Stimulated activated naive CD8-positive, alpha-beta T cell treated with anti-CD3 and anti-CD28 coated beads, Interleukin-15, amount 100 ng/mL, for 72 hours (primary cell): ENCODE data around the gene NAP1L4.

Experiments
- ATAC-seq: fragments of 150-1000 bp; cut with Tn5 transposase; 2 replicates; pipeline ENCODE4 v1.10.0; 2021; ENCODE audit warnings: mild to moderate bottlenecking, moderate library complexity
- DNase-seq, 2 donors: peaks; one replicate each; pipeline ENCODE4 v3.0.0; 2021 to 2022
- H3K27ac Mint-ChIP-seq, 2 donors: one replicate each; pipeline ENCODE4 v1.8.0; 2022; ENCODE audit warnings: mild to moderate bottlenecking in 2 of 2, mixed read lengths in 2 of 2, moderate library complexity in 2 of 2
- H3K27me3 Mint-ChIP-seq: one replicate; pipeline ENCODE4 v1.8.0; 2022; ENCODE audit warnings: mixed read lengths
- H3K4me1 Mint-ChIP-seq: one replicate; pipeline ENCODE4 v1.8.0; 2022; ENCODE audit warnings: mild to moderate bottlenecking, mixed read lengths
- H3K4me3 Mint-ChIP-seq, 2 donors: one replicate each; pipeline ENCODE4 v1.8.0; 2022; ENCODE audit warnings: mild to moderate bottlenecking in 2 of 2, mixed read lengths in 2 of 2, moderate library complexity in 1 of 2
- H3K9me3 Mint-ChIP-seq, 2 donors: one replicate each; pipeline ENCODE4 v1.8.0; 2022; ENCODE audit warnings: mixed read lengths in 2 of 2

Gene NAP1L4

DNA sequence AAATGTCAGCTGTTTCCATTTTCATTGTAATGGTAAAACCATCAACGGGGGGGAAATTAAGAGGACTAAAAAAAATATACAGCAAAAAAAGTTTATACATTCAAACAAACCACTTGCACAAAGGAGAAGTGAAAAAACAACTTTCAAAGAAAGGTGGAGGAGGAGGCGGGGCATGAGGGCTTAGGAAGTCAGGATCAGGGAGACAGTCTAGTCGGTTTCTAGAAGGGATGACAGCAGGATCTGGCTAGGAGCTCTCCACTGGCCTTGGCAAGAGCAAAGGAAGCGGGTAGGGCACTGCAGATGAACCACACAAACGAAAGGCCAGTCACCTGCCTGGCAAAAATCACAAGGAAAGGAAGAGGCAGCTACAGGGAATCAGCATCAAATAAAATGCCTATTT, 31.0 kb downstream of the NAP1L4 start:
- H3K27me3 Mint-ChIP-seq = no peaks in the 10 kb centered on the region
- ATAC-seq (no peak), DNase-seq (no peak)
- no peak overlapping the region for H3K4me3 Mint-ChIP-seq
- peak overlapping the region in 1 of 2 donors; percentile 79 for H3K27ac Mint-ChIP-seq
- H3K9me3 Mint-ChIP-seq = no peaks in the 10 kb centered on the region
- peaks cover 58% of the 10 kb centered on the region for H3K4me1 Mint-ChIP-seq

GRCh38 chr11:2960139-2960538, 32.0 kb downstream of the NAP1L4 start:
- ATAC-seq = no peak
- H3K27me3 Mint-ChIP-seq = no peaks in the 10 kb centered on the region
- H3K9me3 Mint-ChIP-seq = no peaks in the 10 kb centered on the region
- H3K4me1 Mint-ChIP-seq = peaks cover 61% of the 10 kb centered on the region
- DNase-seq = no peak
- H3K4me3 Mint-ChIP-seq = no peak overlapping the region
- no peak overlapping the region for H3K27ac Mint-ChIP-seq

DNA sequence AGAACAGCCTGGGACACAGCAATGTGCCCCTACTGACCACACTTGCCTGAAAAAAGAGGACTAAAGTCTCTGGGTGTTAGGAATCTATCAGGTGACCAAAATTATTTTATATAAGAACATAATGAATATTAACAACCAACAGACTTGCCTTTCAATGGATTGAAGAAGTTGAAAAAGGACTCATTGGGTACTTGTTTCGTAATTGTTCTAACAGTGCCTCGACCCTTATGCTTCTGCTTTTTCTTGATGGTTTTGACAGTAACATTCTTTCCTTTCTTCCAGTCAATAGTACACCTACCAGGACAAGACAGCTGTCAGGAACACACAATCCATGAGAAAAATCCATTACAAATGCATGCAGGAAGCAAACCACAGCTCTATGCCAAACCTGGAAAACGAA, 33.9 kb downstream of the NAP1L4 start:
- Mint-ChIP-seq H3K4me1 (peaks cover 57% of the 10 kb centered on the region), H3K27ac (no peak overlapping the region), H3K9me3 (no peaks in the 10 kb centered on the region), H3K27me3 (no peaks in the 10 kb centered on the region), H3K4me3 (no peak overlapping the region)
- ATAC-seq = no peak
- DNase-seq = no peak

DNA sequence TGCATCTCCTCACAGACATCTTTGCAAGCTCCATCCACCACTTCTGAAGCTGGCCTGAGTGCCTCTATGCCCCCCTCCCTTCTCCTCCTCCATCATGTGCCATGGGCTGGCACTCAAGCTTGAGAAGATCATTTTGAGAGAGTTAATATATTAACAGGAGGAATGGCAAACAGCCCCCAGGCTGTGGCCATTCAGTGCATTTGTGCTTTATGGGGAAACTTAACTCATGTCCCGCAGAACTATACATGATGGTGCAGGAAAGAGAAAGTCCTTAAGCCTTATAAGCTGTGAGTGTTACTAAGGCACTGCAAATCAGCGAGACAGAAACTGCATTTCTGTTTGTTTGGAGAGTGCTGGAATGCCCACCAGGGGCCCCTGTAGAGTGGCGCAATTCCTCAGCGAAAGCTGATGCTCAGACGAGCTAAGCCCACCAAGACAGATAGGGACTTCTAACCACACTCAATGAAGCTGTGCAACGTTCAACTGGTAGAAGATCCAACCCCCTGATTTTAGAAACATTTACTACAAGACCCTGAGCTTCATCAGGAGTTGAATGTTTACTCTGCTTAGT, 36.1 kb downstream of the NAP1L4 start:
- Mint-ChIP-seq H3K27ac (peak overlapping the region in 1 of 2 donors; percentile 79), H3K4me3 (no peak overlapping the region)
- ATAC-seq = no peak

GRCh38 chr11:2954263-2954662, 37.9 kb downstream of the NAP1L4 start:
- ATAC-seq = no peak
- peak overlapping the region in 1 of 2 donors; percentile 82 for H3K27ac Mint-ChIP-seq
- DNase-seq = no peak
- no peaks in the 10 kb centered on the region for H3K9me3 Mint-ChIP-seq
- no peak overlapping the region for H3K4me3 Mint-ChIP-seq
- H3K4me1 Mint-ChIP-seq = peaks cover 61% of the 10 kb centered on the region
- no peaks in the 10 kb centered on the region for H3K27me3 Mint-ChIP-seq

More for the DNA sequence above, 36.1 kb downstream of the NAP1L4 start:
- H3K9me3 Mint-ChIP-seq = no peaks in the 10 kb centered on the region
- H3K27me3 Mint-ChIP-seq = no peaks in the 10 kb centered on the region
- H3K4me1 Mint-ChIP-seq = peaks cover 57% of the 10 kb centered on the region
- DNase-seq = no peak

DNA sequence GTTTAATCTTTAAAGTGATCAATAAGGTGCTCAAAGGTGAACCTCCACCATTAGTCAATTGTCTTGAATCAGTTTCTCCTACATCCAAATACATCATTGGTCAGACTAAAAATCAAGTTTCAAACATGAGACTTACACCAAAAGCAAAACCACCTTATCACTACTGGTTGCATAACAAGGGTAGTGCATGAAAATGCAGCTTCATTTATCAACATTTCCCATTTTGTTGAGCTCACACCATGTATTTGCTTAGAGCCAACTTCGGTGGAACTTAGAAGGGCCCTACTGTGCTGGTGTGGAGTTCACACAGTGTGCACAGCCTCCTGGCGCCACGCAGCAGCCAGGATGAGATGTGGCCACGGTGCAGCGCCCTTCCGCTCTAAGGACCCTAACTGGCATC, 39.8 kb downstream of the NAP1L4 start:
- Mint-ChIP-seq H3K27me3 (no peaks in the 10 kb centered on the region), H3K4me3 (no peak overlapping the region), H3K27ac (no peak overlapping the region), H3K9me3 (no peaks in the 10 kb centered on the region), H3K4me1 (peaks cover 80% of the 10 kb centered on the region)
- ATAC-seq (no peak), DNase-seq (no peak)

DNA sequence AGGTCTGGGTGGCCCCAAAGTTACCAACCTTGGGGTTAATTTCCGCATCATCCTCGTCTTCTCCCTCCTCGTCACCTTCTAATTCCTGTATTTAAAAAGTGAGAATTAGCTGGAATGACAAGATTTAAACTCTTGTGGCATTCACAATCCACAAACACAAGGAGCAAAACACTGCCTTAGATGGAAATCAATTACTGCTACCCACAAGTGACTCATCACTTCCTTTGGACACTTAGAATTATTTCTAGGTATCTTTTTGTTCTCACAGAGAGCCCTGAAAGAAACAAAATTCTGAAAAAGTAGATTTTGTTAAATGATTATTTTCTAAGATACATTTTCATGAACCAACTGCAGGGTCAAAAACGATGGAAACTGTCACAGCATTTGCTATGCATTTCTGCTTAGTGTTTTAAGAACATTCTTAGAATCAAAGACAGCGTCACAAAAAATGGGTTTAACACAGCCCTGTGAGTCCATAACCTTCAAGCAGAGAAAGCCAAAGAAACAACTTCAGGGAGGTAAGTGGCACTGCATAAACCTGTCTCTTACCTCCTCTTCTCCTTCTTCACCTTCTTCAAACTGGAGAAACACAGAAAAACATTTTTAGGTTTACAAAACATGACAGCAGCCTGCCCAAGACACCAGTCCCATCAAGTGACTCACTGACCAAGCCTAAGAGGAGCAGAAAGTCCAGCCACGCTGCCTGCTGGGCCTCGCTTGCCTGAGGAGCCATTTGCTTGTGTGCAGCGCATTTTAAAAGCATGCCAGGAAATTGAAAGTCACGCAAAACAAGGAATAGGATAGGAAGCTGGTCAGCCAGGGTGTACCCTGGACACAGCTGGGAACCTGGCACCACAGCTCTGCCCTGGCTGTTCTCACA, 40.7 kb downstream of the NAP1L4 start:
- ATAC-seq = no peak
- no peak for DNase-seq
- H3K9me3 Mint-ChIP-seq = no peaks in the 10 kb centered on the region
- no peak overlapping the region for H3K4me3 Mint-ChIP-seq
- H3K27ac Mint-ChIP-seq = peak overlapping the region; percentile 27 to 29
- no peaks in the 10 kb centered on the region for H3K27me3 Mint-ChIP-seq
- H3K4me1 Mint-ChIP-seq = peaks cover 86% of the 10 kb centered on the region

DNA sequence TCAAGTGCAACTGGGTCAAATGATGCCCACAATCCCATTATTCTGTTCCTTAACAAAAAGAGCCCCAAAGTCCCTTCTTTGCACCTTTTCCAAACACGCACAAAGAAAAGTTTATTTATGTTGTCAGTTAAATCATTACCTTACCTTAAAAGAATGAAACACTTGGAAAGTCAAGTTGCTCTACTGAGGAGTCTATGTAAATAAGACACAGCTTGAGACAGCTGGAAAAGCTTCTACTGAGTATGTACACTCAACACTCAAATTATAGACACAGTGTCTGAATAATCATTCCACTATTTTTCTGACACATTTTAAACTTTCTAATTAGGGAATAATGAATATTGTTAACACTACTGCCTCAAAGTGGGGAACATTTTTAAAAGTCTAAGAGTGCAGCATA, 41.3 kb downstream of the NAP1L4 start:
- peak overlapping the region in 1 of 2 donors; percentile 25 for H3K27ac Mint-ChIP-seq
- ATAC-seq (no peak), DNase-seq (no peak)
- peaks cover 86% of the 10 kb centered on the region for H3K4me1 Mint-ChIP-seq
- no peaks in the 10 kb centered on the region for H3K27me3 Mint-ChIP-seq
- H3K4me3 Mint-ChIP-seq = no peak overlapping the region
- no peaks in the 10 kb centered on the region for H3K9me3 Mint-ChIP-seq

DNA sequence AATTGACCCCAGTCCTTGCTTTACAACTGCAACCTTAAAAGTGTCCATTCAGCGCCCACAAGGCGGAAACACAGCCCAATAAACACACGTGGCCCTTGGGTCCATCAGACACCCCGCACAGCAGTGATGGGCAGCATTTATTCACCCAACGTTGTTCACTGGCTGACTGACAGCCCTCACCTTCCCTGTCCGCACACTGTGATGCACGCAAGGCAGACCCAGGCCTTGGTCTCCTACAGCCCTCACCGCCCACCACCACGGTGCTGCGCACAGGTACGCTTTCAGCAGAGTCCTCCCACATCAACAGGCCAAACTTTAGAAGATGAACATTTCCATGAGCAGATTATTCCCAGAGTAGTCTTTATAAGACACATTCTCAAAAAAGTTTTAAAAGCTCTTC, 42.2 kb downstream of the NAP1L4 start:
- Mint-ChIP-seq H3K9me3 (no peaks in the 10 kb centered on the region), H3K27ac (peak overlapping the region in 1 of 2 donors; percentile 9), H3K27me3 (no peaks in the 10 kb centered on the region), H3K4me1 (peaks cover 88% of the 10 kb centered on the region), H3K4me3 (no peak overlapping the region)
- no peak for DNase-seq
- no peak for ATAC-seq

DNA sequence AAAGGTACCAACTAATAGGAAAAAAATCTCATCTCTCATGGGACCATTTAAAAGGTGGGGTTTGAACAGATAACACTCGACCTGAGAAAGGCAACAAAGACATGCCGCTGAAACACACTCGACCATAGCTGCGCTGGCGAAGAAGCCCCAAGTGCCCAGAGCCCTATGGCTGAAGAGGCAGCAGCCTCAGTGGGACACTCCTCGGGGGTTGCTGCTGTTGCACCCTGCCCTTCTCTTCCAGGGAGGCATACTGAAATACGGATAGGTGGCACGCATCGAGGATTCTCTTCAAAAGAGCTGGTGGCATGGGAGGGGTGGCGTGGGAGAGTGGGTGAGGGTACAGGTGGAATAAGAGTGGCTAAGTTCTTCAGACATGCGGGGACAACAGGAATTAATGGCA, 44.4 kb downstream of the NAP1L4 start:
- DNase-seq (no peak), ATAC-seq (no peak)
- H3K4me3 Mint-ChIP-seq = no peak overlapping the region
- H3K9me3 Mint-ChIP-seq = no peaks in the 10 kb centered on the region
- no peaks in the 10 kb centered on the region for H3K27me3 Mint-ChIP-seq
- H3K4me1 Mint-ChIP-seq = peaks cover 90% of the 10 kb centered on the region
- peak overlapping the region in 1 of 2 donors; percentile 9 for H3K27ac Mint-ChIP-seq

DNA sequence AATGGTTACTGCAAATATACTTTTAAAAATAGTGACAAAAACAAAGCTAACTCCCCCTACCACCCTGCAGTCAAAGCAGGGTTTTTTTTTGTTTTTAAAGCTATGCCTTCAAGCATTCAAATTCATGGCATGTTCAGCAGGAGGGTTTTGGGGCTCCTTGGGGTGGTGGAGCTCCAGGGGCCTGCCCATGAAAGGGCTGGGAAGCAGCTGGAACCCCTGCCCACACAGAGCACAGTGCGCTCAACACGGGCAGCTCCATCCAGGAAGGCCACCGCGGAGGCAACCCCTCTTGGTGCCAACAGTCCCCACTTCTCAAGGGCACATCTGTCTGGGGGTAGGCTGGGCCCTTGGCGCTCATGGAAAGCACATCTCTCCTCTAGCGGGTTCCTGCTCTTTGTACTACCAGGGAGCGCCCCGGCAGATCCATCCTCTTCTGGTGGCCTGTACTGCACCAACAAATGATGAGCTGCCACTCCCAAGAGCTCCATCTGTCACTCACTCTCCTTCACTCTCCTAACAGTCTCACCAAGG, 46.3 kb downstream of the NAP1L4 start:
- Mint-ChIP-seq H3K4me3 (peak overlapping the region; percentile 3 to 28), H3K4me1 (peaks cover 82% of the 10 kb centered on the region), H3K9me3 (no peaks in the 10 kb centered on the region), H3K27ac (peak overlapping the region; percentile 43 to 94), H3K27me3 (no peaks in the 10 kb centered on the region)
- no peak for DNase-seq
- ATAC-seq = no peak

GRCh38 chr11:2945031-2945756, 46.9 kb downstream of the NAP1L4 start:
- Mint-ChIP-seq H3K4me3 (no peak overlapping the region), H3K4me1 (peaks cover 84% of the 10 kb centered on the region), H3K9me3 (no peaks in the 10 kb centered on the region), H3K27ac (peak overlapping the region; percentile 30 to 94), H3K27me3 (no peaks in the 10 kb centered on the region)
- DNase-seq (no peak), ATAC-seq (peak; percentile 40)

DNA sequence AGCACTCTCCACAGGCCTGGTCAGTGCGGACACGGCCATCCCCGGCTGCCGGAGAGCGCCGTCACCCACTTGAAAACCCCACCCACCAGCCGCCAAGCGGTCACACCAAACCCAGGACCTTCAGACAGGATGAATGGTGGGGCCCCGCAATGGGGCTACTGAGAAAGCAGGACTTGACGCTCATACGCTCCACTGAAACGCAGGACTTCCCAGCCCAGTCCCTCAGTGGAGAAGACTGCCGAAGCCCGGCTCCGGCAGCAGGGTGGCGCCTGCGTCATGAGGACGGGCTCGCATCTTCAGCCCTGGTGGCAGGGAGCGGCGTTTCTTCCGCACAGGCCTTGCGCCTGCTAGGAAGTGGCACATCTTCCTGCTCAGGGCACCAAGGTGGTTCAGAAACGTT, 47.6 kb downstream of the NAP1L4 start:
- Mint-ChIP-seq H3K4me1 (peaks cover 87% of the 10 kb centered on the region), H3K27me3 (no peaks in the 10 kb centered on the region), H3K4me3 (no peak overlapping the region), H3K9me3 (peaks cover 4 to 6% of the 10 kb centered on the region in 2 donors), H3K27ac (peak overlapping the region in 1 of 2 donors; percentile 71)
- no peak for DNase-seq
- no peak for ATAC-seq

DNA sequence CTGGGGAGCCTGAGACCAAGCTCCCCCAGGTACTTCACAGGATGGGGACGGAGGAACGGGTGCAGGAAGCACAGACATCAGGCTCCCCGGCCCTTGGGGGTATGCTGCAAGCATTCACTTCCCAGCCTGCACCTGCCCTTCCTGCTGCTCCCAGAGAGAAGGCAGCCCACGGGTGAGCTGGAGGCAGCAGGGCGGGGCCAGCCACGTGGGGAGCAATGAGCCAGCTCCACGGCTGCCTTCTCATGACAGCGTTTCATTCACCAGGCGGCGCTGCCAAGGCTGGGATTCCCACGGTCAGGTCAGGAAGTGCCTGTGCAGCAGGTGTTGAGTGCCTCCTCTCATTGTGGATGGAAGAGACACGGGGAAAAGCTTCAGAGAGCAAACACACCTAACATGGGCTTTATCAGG, 48.4 kb downstream of the NAP1L4 start:
- no peak for ATAC-seq
- H3K4me3 Mint-ChIP-seq = no peak overlapping the region
- H3K27ac Mint-ChIP-seq = peak overlapping the region in 1 of 2 donors; percentile 92
- no peaks in the 10 kb centered on the region for H3K27me3 Mint-ChIP-seq
- peaks cover 80% of the 10 kb centered on the region for H3K4me1 Mint-ChIP-seq
- DNase-seq = no peak
- peaks cover 11 to 14% of the 10 kb centered on the region in 2 donors for H3K9me3 Mint-ChIP-seq

- Mint-ChIP-seq H3K27ac (peak overlapping the region in 1 of 2 donors; percentile 92), H3K27me3 (no peaks in the 10 kb centered on the region)
- ATAC-seq = no peak
These were observed 49.0 kb downstream of the NAP1L4 start for GRCh38 chr11:2942872-2943710.

More at GRCh38 chr11:2942872-2943710, 49.0 kb downstream of the NAP1L4 start:
- H3K4me1 Mint-ChIP-seq = peaks cover 75% of the 10 kb centered on the region
- H3K4me3 Mint-ChIP-seq = no peak overlapping the region
- peaks cover 17 to 20% of the 10 kb centered on the region in 2 donors for H3K9me3 Mint-ChIP-seq
- no peak for DNase-seq
